ENCODE data around the gene COL27A1.

DNA sequence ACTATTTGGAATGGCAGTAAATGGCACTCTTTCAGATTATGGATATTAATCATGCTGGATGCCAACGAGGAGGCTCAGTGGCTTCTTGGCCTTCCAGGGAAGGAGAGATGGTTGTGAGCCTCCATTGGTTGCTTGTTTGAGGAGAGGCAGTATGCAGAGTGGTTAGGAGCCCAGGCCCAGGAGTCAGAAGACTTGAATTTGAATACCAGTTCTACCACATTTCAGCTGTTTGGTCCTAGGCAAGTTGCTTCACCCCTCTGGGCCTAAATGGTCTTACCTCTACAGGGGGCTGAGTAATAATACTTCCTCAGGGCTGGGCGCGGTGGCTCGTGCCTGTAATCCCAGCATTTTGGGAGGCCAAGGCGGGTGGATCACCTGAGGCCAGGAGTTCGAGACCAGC lies 52.5 kb downstream of the COL27A1 start:
- TF ChIP-seq CTCF (conservative IDR thresholded peaks at IDR 0.05; ENCODE audit: low read depth, low read length) = no peak
- TF ChIP-seq EZH2 (IDR thresholded peaks at IDR 0.05; ENCODE audit: borderline replicate concordance, low read depth, low read length, poor library complexity, severe bottlenecking) = no peak

All from A673 (cell line).